HUDEP-2 (cell line): ENCODE data around the gene FAM53B.

Experiments
- DNase-seq, 76 experiments: peaks; one replicate each; lab custom pipeline; 2025; ENCODE audit not compliant: unreplicated experiment in 76 of 76; lab: John Stamatoyannopoulos, UW

Gene FAM53B

DNA sequence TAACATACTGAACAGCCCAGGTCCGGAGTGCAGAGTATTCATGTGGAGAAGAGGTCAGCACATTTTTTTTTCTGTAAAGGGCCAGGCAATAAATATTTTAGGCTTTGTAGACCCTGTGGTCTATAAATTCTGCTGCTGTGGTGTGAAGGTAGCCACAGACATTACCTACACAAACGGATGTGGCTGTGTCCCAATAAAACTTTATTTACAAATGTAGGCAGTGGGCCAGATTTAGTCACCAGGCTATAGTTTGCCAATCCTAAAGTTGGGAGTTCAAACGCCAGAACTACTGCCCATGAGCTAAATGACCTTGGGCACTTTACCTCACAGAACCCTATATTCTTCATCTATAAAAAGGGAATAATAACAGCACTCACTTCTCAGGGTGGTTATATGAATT is 13.4 kb downstream of the FAM53B start:
- DNase-seq = no peak

DNA sequence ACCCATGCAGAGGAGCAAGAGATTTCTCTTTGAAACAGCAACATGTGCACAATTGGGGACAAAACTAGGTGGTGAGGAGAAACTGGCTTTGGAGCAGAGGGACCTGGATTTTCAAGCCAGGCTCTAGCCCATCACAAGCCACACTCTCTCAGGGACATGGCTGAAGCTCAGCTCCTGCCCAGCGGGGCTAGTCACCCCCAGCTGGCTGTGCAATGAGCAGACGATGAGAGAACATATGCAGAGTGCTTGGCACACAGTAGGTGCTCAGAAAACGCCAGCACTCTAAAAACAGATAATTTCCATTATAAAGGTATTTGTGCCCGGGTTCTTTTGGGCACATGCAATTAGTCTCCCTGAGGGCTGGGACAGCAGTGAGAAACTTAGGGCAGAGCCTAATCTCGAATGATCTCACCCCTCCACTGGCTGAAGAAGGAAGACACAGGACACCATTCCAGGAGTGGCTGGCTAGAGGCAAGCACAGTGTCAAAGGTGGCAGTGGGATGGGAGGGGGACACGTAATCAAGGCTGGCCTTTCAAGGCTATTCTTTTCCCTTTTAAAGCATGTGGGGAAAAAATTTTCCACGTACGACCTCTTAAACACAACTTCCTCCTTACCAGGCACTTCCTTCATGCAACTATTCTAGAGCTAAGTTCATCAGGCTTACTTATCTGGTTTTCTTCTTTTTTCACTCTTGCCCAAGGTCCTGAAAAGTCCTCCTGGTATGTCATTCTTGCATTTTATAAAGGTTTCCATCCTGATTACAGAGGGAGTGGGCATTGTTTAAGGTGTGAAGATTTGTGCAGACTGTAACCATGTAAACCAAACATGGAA is 15.1 kb downstream of the FAM53B start:
- DNase-seq = no peak

DNA sequence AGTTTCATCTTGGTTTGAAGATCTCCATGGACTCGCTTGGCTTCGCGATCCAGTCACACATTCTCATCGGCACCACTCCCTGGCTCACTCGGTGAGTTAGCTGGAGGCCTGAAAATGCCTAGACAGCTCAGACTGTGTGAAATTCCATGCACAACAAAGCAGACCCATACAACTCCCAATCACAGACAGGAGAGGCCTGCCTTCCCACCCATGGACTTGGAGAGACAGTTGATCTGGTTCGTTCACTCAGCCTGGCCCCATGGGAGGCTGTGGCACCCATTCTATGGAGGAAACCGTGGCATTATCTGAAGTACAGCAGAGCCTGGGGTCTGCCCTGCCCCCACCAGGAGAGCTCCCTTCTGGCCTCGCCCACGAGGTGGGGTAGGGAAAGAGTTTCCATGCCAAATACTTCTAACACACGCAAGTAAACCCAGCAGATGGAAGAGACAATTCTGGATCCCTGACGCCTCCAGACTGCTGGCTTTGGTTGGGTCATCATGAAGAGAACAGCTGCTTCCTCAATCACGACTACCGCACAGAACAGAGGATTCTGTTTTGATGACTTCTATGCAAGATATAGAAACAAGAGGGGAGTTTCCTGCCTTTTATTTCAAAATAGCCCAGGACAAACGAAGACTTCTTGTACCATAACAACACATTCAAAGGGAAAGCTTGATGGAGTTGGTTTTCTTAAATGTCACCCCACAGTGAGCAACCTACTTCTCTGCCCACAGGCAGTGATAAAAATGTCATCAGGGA is 15.9 kb downstream of the FAM53B start:
- DNase-seq = no peak

DNA sequence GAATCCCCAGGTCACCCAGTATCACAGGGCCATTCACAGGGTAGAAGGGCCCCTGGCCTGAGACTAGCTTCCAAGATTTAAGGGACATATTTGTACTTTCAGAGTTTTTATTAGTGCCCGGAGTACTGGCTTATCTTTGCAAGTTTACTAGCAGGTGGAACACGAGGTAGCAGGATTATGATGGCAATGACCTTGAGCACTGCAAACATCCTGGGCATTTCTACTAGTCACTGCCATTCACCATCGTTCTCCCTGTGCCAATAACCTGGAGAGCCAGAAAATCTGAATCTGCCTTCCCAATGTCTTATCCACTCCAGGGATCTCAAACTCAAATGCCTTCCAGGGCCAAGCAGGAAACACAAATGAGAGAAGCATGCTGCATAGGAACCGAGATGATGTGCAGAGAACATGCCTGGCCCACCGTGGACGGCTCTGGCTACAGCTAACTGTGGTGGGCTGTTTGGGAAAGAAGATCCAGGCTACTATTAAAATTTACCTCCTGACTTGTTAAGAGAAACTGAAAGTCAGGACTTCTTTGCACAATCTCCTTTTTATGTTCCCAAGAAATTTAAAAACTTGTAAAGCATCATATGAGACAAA is 16.7 kb downstream of the FAM53B start:
- DNase-seq = no peak

DNA sequence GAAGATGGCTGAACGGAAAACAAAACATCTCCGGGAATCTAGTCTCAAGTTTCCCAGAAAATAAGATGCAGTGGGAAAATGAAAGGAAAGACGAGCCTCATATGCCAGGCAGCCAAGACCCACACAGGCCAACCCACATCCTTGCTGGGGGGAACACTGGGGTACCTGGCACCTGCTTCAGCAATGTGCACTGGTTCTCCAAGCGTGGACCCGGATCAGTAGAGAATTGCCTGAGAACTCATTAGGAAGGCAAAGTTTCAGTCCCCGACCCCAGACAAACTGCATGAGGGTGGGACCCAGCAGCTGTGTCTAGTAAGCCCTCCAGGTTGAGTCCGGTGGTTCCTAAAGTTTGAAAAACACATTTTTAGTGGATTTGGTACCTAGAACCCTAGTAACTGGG is 18.4 kb downstream of the FAM53B start:
- no peak for DNase-seq

DNA sequence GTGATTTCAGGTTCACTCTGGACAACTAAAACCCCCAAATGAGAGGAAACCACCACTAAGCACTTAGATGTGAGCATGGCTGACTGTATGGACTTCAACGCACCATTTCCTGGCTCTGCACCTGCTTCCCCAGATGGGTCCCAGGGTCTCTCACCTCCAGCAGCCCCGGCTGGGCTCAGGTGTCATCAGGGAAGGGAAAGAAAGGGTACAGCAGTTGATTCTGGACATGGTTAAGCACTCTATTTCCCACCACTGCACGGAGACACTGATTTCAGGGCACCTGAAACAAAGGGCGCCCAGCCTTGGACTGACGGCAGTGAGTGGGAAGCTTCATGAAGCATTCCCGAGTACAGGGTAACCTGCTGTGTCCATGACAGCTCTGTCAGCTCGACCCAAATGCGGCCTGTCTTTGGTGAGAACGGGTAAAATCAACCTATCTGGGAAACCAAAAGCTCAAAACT is 19.0 kb downstream of the FAM53B start:
- DNase-seq = no peak

DNA sequence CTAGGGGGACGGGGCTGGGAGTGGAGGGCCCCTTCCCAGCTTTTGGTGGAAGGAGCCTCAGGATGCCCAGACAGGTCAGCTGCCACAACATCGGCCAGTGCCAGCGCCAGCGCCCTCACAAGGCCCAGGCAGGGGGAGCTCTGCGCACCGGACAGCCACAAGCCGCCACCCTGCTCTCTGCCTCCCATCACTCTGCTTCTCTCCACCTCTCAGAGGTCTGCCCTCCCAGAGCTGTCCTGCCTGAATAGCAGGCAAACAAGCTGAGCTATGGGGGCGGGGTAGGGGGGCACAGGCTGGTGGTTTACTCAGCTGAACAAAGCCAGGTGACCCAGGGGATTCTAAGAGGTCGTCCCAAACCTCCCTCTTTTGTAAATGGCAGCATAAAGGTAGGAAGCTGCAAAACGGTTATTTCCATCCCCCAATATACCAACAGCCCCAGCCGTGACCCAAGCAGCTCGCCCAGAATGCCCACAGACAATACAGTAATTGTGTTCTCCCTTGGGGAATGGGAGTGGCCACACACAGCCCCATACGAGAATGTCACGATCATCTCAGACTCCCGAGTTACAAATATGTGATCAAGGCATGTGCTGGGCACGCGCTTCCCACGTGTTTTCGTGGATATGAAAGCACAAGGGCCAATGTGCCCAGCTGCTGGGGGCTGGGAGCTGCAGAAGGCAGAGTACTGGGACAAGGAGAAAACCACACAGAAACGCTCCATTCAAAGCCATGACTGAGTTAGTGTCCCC is 19.7 kb downstream of the FAM53B start:
- peak in 2 of 76 experiments; percentile 5 to 12 for DNase-seq

DNA sequence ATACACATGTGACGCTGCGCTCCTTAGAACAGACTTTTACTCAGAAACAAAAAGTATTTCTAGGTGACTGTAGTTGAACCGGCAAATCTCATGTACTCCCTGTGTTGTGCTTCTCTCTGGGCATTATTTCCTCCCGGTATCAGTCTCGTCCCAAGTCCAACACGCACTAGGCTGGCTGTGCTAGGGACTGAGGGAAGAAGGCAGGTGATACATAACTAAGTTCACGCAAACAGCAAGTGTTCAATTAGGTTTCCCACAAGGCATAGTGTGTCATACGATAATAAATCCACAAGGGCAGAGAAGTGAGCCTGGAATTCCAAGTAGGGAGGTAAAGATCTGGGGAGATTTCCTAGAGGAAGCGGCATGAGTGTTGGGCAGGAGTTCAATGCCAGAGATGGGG is 20.4 kb downstream of the FAM53B start:
- no peak for DNase-seq

DNA sequence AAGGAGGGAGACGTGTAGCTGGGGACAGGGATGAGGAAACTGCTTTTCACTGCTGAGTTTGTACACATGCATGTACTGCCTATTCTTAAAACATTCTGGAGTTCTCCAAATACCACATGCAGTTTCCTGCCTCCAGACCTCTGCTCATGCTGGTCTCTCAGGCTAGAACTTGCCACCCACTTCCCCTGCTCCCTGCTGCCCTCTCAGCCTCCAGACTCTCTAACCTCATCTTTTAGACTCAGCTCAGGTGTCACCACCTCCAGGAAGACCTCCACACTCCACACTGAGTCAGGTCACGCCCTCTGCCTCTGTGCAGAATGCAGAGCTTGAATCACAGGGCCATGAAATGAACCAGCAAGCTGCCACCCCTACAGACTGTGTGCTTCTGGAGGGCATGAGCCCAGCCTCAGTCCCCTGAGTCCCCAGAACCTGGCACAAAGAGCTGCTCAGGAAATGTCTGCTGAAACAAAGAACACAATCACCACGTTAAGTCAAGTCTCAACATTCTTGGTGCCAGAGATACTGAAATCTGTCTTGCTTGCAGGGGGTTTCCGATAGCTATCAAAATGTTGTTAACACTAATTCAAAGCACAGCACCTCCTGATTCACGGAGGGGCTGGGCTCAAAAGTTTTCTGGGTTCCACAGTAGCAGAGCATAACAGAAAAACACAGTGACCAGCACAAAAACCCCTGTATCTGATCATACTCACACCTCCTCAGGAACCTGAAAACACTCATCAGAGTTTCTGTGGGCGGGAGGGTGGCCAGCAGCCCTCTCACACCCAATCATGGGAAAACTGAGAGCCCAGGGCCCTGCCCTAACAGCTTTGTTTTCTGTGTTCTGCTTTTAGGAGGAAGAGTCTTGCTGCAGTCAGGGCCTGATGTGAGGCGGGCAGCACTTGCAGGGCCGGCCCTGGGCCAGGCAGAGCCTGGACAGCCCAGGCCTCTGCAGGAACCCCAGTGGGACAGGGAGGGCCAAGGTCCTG is 21.1 kb downstream of the FAM53B start:
- DNase-seq = peak in 49 of 76 experiments; percentile 7 to 73 (median 37)

DNA sequence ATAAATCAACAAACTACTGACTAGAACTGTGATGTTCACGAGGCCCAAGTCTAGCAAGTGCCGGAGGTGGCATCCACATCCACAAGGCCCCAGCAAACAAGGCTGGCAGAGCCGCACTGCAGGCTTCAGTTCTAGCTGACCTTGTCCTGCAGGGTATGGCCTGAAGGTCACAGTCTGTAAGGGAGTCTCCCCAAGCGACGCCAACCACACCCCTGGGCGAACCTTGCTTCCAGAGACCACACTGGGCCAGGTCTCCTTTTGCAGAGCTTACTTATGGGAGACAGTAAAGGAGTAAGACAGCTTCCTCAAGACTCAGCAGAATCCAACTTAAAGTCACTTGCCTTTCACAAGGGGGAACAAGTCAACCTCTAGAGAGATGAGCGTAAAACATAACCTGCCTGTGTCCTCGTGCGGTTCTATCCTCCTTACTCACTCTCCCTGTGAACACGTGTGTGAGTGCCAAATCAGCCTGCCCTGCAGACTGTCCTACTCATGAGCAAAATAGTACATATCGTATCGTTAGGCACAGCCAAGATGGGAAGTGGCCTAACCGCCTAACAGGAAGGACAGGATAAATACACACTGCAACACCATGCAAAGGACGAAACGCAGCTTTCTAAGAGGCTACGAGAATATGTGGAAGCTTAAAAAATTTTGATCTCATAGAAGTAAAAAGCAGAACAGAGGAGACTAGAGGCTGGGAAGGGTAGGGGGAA is 22.7 kb downstream of the FAM53B start:
- peak in 60 of 76 experiments; percentile 7 to 75 (median 41) for DNase-seq

DNA sequence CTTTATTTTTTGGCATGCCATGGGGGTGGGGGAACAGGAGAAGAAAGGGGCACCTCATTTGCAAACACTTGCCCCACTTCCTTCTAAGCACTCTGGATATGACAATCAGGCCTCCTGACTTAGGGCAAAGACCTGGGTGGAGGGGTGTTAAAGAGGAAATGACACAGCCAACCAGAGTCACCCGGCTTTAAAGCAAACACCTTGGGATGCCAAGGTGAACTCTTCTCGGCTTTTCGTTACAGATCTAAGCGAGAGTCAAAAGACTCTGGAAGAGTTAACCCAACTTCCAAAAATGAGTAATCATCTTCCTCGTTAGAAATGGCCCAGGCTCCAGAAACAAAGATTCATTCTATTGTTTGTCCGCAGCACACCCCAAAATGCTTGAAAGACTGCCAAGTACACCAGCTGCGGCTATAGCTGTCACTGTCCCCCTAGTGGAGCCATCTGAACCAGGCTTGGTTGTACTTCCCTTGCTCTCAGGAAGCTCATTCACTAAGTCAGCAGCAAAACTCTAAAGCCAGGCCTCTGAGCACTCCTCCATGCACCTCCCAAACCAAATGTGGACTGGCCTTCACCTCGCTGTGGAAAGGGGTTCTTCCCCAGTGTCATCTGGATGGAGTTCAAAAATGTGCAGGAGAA is 24.8 kb downstream of the FAM53B start:
- DNase-seq = peak in 73 of 76 experiments; percentile 5 to 87 (median 69)

DNA sequence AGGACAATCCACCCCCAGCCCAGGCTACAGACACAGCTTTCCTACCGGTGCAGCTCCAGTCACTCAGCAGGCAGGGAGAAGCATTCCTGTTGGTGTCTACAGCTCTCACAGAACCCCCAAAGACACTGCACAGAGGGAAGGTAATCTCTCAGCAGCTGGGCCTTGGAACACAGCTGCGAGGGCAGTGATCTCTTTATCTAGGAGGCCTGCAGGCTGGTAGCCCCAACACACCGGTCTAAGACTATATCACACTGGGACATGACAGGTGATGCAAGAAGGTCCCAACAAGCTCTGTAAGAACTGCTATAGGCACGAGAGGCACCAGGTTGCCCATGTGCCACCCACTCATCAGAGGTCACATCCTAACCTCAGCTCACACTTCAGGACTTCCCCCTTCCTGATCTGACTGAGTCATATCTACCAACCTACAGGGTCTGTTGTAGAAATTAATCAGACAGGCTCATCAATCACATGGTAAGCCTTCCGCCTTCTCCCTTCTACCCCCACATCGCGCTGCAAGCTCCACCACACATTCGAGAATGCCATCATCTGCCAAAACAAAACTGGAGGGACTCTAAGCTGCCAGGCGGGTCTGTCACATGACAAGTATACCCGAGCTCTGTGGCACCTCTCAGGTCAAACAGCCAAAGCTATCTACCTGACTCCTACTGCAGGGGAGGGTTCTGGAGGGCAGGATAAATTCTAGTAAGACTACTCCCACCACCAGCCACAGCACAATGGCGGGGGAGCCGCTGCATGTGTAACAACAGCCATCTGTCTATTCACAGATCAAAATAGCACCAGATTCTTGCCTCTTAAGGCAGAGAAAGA is 26.1 kb downstream of the FAM53B start:
- peak in 74 of 76 experiments; percentile 63 to 96 (median 89) for DNase-seq

DNA sequence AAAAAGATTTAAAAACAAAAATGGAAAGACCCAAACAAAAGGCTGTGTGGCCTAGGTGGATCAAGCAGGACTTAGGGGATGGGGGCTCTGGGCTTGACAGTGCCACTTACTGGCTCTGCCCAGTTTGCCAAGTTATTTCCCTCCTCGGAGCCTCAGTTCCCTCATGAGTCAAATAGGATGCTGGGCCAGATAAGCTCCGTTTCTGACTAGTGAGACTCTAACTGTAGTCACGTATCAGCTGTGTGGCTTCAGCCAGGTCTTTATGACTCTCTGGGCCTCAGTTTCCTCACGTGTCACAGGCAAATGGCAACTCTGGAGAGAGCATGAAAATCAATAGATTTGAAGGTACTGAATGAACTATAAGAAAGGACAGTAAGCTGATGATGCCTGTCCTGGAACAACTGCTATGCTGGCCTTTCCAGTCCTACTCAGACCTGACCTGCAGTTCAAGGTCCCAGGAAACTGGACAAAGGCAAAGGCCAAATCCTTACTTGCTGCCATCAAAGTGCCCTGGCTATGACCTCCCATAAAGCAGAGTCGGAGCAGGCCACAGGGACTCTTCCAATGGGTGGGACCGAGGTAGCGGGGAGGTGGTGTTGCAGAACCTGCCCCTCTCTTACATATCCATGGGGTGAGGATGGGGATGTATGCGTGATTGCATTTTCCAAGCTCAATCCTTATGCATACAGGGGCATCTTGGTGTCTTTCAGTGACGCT is 27.0 kb downstream of the FAM53B start:
- no peak for DNase-seq

DNA sequence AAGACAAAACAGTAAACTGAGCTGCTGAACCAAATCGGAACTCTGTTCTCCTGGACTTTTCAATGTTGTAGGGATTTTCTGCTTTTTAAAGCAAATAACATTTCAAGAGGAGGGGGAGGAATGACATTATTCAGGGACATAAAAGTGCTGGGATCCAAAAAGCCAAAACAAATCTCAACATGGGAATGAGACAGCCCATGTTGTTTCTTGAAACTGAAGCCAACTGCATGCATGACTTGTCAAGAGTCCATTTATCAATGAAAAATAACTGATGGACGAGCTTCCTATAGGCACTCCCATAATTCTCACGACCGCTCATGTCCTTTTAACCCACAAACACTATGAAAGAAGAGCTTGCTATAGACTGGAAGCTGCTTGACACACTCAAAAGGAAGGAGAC is 27.8 kb downstream of the FAM53B start:
- DNase-seq = no peak

DNA sequence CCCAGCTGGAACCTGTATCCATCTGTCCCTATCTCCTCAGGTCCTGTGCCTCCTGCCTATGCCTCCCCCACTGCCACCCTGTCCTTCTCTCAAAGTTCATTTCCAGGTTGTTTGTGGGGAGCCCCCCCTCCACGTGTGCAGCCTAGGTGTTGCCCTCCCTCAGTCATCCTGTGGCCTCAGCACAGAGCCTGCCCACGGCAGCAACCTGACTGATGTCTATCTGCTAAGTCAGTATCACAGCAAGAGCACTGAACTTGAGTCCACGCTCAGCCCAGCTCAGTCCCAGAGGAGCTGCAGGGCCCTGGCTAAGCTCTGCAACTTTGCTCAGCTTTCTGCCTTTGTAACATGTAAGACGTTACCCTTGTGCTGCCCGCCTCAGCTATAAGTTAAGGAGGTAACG is 28.7 kb downstream of the FAM53B start:
- DNase-seq = no peak

DNA sequence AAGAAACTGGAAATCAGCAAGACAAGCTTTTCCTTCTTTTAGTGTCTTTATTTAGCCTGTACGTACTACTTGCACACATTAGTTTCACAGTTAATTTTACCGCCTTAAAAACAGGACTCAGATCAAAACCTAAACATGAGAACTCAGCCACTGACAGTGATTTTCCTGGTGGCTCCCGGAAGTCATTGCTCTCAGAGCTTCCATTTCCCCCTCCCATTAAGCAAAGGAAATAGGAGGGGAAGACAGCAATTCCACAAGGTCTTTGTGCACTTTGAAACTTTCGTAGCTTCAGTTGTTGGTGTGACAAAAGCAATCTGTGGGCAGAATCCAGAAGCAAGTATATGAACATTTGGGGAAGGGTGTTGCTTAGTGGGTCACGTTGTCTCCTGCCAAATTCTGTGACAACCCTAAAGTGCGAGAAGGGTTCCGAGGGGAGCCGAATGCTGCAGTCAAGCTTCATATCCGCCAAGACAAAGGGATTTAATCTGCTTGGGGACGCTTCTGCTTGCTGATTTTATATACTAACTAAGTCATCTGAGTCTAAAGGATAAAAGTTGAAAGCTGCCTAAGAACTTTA is 30.4 kb downstream of the FAM53B start:
- no peak for DNase-seq
